PFSK-1 (cell line): ENCODE measurements around the gene GMPPA.

ENCODE experiments used
- FOXP2 ChIP-seq: optimal IDR thresholded peaks from 2 replicates; pipeline ENCODE3; 2011; ENCODE audit warnings: borderline replicate concordance, control low read depth, inconsistent platforms; ENCODE audit not compliant: insufficient read depth; ENCODE audit errors: extremely low read length, extremely low read depth
- POLR2AphosphoS5 ChIP-seq: IDR thresholded peaks from 2 replicates; pipeline ENCODE4 v1.6.1; 2012; ENCODE audit warnings: low read depth, mild to moderate bottlenecking, control low read depth, low read length, moderate library complexity
- SIN3A ChIP-seq: IDR thresholded peaks from 2 replicates; pipeline ENCODE4 v1.6.1; 2012; ENCODE audit warnings: mild to moderate bottlenecking, low read length, moderate library complexity, borderline replicate concordance; ENCODE audit not compliant: insufficient read depth
- TAF1 ChIP-seq: IDR thresholded peaks from 2 replicates; pipeline ENCODE4 v1.6.1; 2012; ENCODE audit warnings: low read length, control low read depth, borderline replicate concordance; ENCODE audit not compliant: insufficient read depth
- TF ChIP-seq, protein P1 (sequence below), 2 experiments: IDR thresholded peaks; 2 replicates each; pipeline versions ENCODE4 v1.6.1 to v1.8.0; 2011 to 2012; ENCODE audit warnings: low read depth in 2 of 2, low read length in 2 of 2, control low read depth in 1 of 2, inconsistent platforms in 1 of 2, mild to moderate bottlenecking in 1 of 2, moderate library complexity in 1 of 2; ENCODE audit not compliant: insufficient read depth in 1 of 2

DNA sequence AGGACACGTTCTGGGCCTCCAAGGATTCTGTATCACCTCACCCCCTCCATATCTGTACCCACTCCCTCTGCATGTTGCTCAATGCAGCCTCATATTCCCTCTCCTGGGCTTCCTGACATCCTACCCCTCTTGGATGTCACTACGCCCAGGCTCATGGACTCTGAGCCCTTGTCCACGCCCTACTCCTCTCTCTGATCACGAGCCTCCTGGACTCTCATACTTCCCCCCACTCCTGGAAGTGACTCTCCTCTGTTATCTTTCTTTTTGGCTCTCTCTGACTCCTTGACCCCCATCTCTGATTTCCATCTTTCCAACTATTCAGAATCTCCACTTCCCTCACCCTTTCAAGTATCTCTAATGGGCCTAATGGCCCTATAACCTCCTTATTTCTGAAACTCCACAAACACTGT, 47.3 kb downstream of the GMPPA start:
- no peak for TF ChIP-seq POLR2AphosphoS5
- TF ChIP-seq, protein P1, sequence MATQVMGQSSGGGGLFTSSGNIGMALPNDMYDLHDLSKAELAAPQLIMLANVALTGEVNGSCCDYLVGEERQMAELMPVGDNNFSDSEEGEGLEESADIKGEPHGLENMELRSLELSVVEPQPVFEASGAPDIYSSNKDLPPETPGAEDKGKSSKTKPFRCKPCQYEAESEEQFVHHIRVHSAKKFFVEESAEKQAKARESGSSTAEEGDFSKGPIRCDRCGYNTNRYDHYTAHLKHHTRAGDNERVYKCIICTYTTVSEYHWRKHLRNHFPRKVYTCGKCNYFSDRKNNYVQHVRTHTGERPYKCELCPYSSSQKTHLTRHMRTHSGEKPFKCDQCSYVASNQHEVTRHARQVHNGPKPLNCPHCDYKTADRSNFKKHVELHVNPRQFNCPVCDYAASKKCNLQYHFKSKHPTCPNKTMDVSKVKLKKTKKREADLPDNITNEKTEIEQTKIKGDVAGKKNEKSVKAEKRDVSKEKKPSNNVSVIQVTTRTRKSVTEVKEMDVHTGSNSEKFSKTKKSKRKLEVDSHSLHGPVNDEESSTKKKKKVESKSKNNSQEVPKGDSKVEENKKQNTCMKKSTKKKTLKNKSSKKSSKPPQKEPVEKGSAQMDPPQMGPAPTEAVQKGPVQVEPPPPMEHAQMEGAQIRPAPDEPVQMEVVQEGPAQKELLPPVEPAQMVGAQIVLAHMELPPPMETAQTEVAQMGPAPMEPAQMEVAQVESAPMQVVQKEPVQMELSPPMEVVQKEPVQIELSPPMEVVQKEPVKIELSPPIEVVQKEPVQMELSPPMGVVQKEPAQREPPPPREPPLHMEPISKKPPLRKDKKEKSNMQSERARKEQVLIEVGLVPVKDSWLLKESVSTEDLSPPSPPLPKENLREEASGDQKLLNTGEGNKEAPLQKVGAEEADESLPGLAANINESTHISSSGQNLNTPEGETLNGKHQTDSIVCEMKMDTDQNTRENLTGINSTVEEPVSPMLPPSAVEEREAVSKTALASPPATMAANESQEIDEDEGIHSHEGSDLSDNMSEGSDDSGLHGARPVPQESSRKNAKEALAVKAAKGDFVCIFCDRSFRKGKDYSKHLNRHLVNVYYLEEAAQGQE (IDR thresholded peaks at IDR 0.05; ENCODE audit: insufficient read depth in 1 of 2, low read depth in 2 of 2, low read length in 2 of 2) = no peak
- no peak for TF ChIP-seq TAF1
- no peak for TF ChIP-seq SIN3A
- TF ChIP-seq FOXP2 = no peak
